H9 (cell line): ENCODE results near the gene FSTL4. TPM values are rescaled to one million over a fixed set of nuclear protein-coding genes. Genes with fewer than 3 reads are reported as not detected.

Source experiments
- DNase-seq: peaks from one replicate; pipeline ENCODE4 v3.0.0-alpha.2; 2017
- H2AFZ ChIP-seq: one replicate; pipeline ENCODE4 v1.6.1; 2013; ENCODE audit warnings: mild to moderate bottlenecking, low read length, control low read depth, moderate library complexity
- H2AK5ac ChIP-seq: 2 replicates; pipeline ENCODE4 v1.6.1; 2013; ENCODE audit warnings: low read length, control low read depth, mixed read lengths; ENCODE audit not compliant: insufficient read length
- H2BK120ac ChIP-seq: one replicate; pipeline ENCODE4 v1.6.1; 2013; ENCODE audit warnings: low read depth, mild to moderate bottlenecking, low read length, control low read depth, inconsistent platforms; ENCODE audit not compliant: poor library complexity, severe bottlenecking
- H2BK12ac ChIP-seq: 2 replicates; pipeline ENCODE4 v1.6.1; 2013; ENCODE audit warnings: low read length, control low read depth, mixed read lengths, low read depth; ENCODE audit not compliant: insufficient read length
- H2BK15ac ChIP-seq: 2 replicates; pipeline ENCODE4 v1.6.1; 2013; ENCODE audit warnings: low read depth, low read length, control low read depth
- H2BK20ac ChIP-seq: one replicate; pipeline ENCODE4 v1.6.1; 2013; ENCODE audit warnings: low read depth, mild to moderate bottlenecking, low read length, control low read depth, inconsistent platforms; ENCODE audit not compliant: poor library complexity, severe bottlenecking
- H2BK5ac ChIP-seq: 2 replicates; pipeline ENCODE4 v1.6.1; 2013; ENCODE audit warnings: low read length, control low read depth, mixed read lengths; ENCODE audit not compliant: insufficient read length
- H3K14ac ChIP-seq: 2 replicates; pipeline ENCODE4 v1.6.1; 2013; ENCODE audit warnings: low read length, control low read depth; ENCODE audit not compliant: insufficient read depth
- H3K18ac ChIP-seq: 2 replicates; pipeline ENCODE4 v1.6.1; 2013; ENCODE audit warnings: low read depth, mild to moderate bottlenecking, mixed read lengths, low read length, control low read depth; ENCODE audit not compliant: insufficient read length
- H3K23ac ChIP-seq: 2 replicates; pipeline ENCODE4 v1.6.1; 2013; ENCODE audit warnings: low read length, control low read depth, mixed read lengths, low read depth; ENCODE audit not compliant: insufficient read length
- H3K23me2 ChIP-seq: 2 replicates; pipeline ENCODE4 v1.6.1; 2013; ENCODE audit warnings: low read depth, mild to moderate bottlenecking, mixed read lengths, low read length, control low read depth; ENCODE audit not compliant: insufficient read length, poor library complexity, severe bottlenecking
- H3K27ac ChIP-seq: 2 replicates; pipeline ENCODE4 v1.5.1; 2013; ENCODE audit warnings: low read length, control low read depth, mixed read lengths, low read depth; ENCODE audit not compliant: insufficient read length
- H3K27me3 ChIP-seq: 2 replicates; pipeline ENCODE4 v1.6.1; 2013; ENCODE audit warnings: low read length, control low read depth, inconsistent platforms; ENCODE audit not compliant: insufficient read depth
- H3K4ac ChIP-seq: 2 replicates; pipeline ENCODE4 v1.6.1; 2013; ENCODE audit warnings: low read depth, mild to moderate bottlenecking, control low read depth, inconsistent platforms, low read length, moderate library complexity
- H3K4me1 ChIP-seq: 2 replicates; pipeline ENCODE4 v1.6.1; 2013; ENCODE audit warnings: low read length, control low read depth, inconsistent platforms; ENCODE audit not compliant: insufficient read depth
- H3K4me2 ChIP-seq: 2 replicates; pipeline ENCODE4 v1.6.1; 2013; ENCODE audit warnings: low read length, control low read depth, mixed read lengths; ENCODE audit not compliant: insufficient read length, insufficient read depth
- H3K56ac ChIP-seq: 2 replicates; pipeline ENCODE4 v1.6.1; 2013; ENCODE audit warnings: low read depth, mild to moderate bottlenecking, mixed read lengths, low read length, control low read depth; ENCODE audit not compliant: insufficient read length
- H3K79me1 ChIP-seq: 2 replicates; pipeline ENCODE4 v1.6.1; 2013; ENCODE audit warnings: low read depth, mild to moderate bottlenecking, moderate library complexity, low read length, control low read depth, inconsistent platforms; ENCODE audit not compliant: insufficient read depth, poor library complexity, severe bottlenecking
- H3K79me2 ChIP-seq: 2 replicates; pipeline ENCODE4 v1.6.1; 2013; ENCODE audit warnings: low read length, control low read depth, inconsistent platforms; ENCODE audit not compliant: insufficient read depth
- H3K9ac ChIP-seq: 2 replicates; pipeline ENCODE4 v1.6.1; 2013; ENCODE audit warnings: low read length, control low read depth, mixed read lengths; ENCODE audit not compliant: insufficient read length; ENCODE audit errors: extremely low read depth
- H3K9me3 ChIP-seq: one replicate; pipeline ENCODE4 v1.6.1; 2013; ENCODE audit warnings: low read depth, low read length, inconsistent platforms; ENCODE audit not compliant: control insufficient read depth
- H3T11ph ChIP-seq: one replicate; pipeline ENCODE4 v1.6.1; 2013; ENCODE audit warnings: mild to moderate bottlenecking, low read length, control low read depth, inconsistent platforms
- H4K20me1 ChIP-seq: one replicate; pipeline ENCODE4 v1.6.1; 2013; ENCODE audit not compliant: control insufficient read depth, insufficient read length, insufficient read depth
- H4K5ac ChIP-seq: 2 replicates; pipeline ENCODE4 v1.6.1; 2013; ENCODE audit warnings: low read depth, mild to moderate bottlenecking, mixed read lengths, low read length, control low read depth; ENCODE audit not compliant: insufficient read length
- H4K8ac ChIP-seq: replicated peaks from 2 replicates; pipeline ENCODE4 v1.6.1; 2013; ENCODE audit warnings: low read length, control low read depth, mixed read lengths, low read depth; ENCODE audit not compliant: insufficient read length
- H4K91ac ChIP-seq: 2 replicates; pipeline ENCODE4 v1.6.1; 2013; ENCODE audit warnings: low read depth, mild to moderate bottlenecking, moderate library complexity, mixed read lengths, low read length, control low read depth; ENCODE audit not compliant: insufficient read length
- H3K27ac Mint-ChIP-seq, 3 experiments: 2 replicates in 2 of 3; 3 replicates in 1 of 3; pipeline ENCODE4 v1.8.0; 2020 to 2021; ENCODE audit warnings: mixed read lengths in 3 of 3, mild to moderate bottlenecking in 1 of 3, moderate library complexity in 1 of 3
- H3K27me3 Mint-ChIP-seq: 2 replicates; pipeline ENCODE4 v1.8.0; 2021; ENCODE audit warnings: low read depth, mild to moderate bottlenecking, moderate library complexity, mixed read lengths
- H3K36me3 Mint-ChIP-seq, 3 experiments: 2 replicates in 2 of 3; 3 replicates in 1 of 3; pipeline ENCODE4 v1.8.0; 2020 to 2021; ENCODE audit warnings: low read depth in 3 of 3, mixed read lengths in 3 of 3; ENCODE audit not compliant: insufficient read depth in 1 of 3
- H3K4me1 Mint-ChIP-seq, 2 experiments: 2 replicates each; pipeline ENCODE4 v1.8.0; 2020; ENCODE audit warnings: mixed read lengths in 2 of 2
- H3K4me3 Mint-ChIP-seq, 2 experiments: 2 replicates in 1 of 2; 3 replicates in 1 of 2; pipeline ENCODE4 v1.8.0; 2020 to 2021; ENCODE audit warnings: mild to moderate bottlenecking in 2 of 2, mixed read lengths in 2 of 2, moderate library complexity in 1 of 2
- H3K9me3 Mint-ChIP-seq, 2 experiments: 2 replicates in 1 of 2; 3 replicates in 1 of 2; pipeline ENCODE4 v1.8.0; 2020; ENCODE audit warnings: mild to moderate bottlenecking in 2 of 2, mixed read lengths in 2 of 2, moderate library complexity in 1 of 2
- WGBS: extraction: QIAGEN DNeasy Blood & Tissue Kit; methylation state at CpG from one replicate; pipeline ENCODE4 v1.1.7; 2013; ENCODE audit warnings: missing lambda C conversion rate, low lambda C conversion rate, mixed read lengths; ENCODE audit not compliant: insufficient read length; ENCODE audit errors: extremely low coverage; 5-methylcytosine and 5-hydroxymethylcytosine counted together
- total RNA-seq: library from RNA; stranded (reverse); gene quantifications from 2 replicates; pipeline ENCODE4 v1.2.1, GENCODE V29; 2021
- TF ChIP-seq, protein P1 (sequence below): fragments of 200-600 bp; sonication (generic); conservative IDR thresholded peaks from 3 replicates; pipeline ENCODE4 v1.8.0; 2021; ENCODE audit warnings: antibody characterized with exemption, mild to moderate bottlenecking

Gene FSTL4
- total RNA-seq, 1 experiment from 2014 or later = 5.7 TPM

GRCh38 chr5:133494923-133495246 lies 117.5 kb downstream of the FSTL4 start:
- H3T11ph ChIP-seq = no peak overlapping the region
- no peak for DNase-seq
- H4K5ac ChIP-seq = no peak overlapping the region
- no peaks in the 10 kb centered on the region for H3K23me2 ChIP-seq
- no peaks in the 10 kb centered on the region for H3K79me2 ChIP-seq
- no peak overlapping the region for H4K91ac ChIP-seq
- Mint-ChIP-seq H3K27me3 (no peaks in the 10 kb centered on the region; the same call in none of the 2 replicates), H3K27ac (no peak overlapping the region), H3K4me3 (no peak overlapping the region), H3K9me3 (peaks cover 4 to 8% of the 10 kb centered on the region in 2 experiments; a peak in 4 of 5 replicates), H3K4me1 (no peaks in the 10 kb centered on the region), H3K36me3 (no peaks in the 10 kb centered on the region; a peak in 1 of 7 replicates)
- H3K23ac ChIP-seq = no peak overlapping the region
- no peak overlapping the region for H3K4ac ChIP-seq
- H3K9ac ChIP-seq = no peak overlapping the region
- no peak overlapping the region for H2AFZ ChIP-seq
- no peak overlapping the region for H3K56ac ChIP-seq
- H2BK20ac ChIP-seq = no peak overlapping the region
- H3K4me2 ChIP-seq = no peak overlapping the region
- no peak overlapping the region for H2BK12ac ChIP-seq
- H2BK5ac ChIP-seq = no peak overlapping the region
- no peak overlapping the region for H3K18ac ChIP-seq
- H3K9me3 ChIP-seq = no peaks in the 10 kb centered on the region
- H4K8ac ChIP-seq = no peak overlapping the region
- no peaks in the 10 kb centered on the region for H4K20me1 ChIP-seq
- no peak overlapping the region for H2BK120ac ChIP-seq
- no peak overlapping the region for H2AK5ac ChIP-seq
- no peak overlapping the region for H2BK15ac ChIP-seq
- H3K27me3 ChIP-seq = no peaks in the 10 kb centered on the region
- TF ChIP-seq, protein P1, sequence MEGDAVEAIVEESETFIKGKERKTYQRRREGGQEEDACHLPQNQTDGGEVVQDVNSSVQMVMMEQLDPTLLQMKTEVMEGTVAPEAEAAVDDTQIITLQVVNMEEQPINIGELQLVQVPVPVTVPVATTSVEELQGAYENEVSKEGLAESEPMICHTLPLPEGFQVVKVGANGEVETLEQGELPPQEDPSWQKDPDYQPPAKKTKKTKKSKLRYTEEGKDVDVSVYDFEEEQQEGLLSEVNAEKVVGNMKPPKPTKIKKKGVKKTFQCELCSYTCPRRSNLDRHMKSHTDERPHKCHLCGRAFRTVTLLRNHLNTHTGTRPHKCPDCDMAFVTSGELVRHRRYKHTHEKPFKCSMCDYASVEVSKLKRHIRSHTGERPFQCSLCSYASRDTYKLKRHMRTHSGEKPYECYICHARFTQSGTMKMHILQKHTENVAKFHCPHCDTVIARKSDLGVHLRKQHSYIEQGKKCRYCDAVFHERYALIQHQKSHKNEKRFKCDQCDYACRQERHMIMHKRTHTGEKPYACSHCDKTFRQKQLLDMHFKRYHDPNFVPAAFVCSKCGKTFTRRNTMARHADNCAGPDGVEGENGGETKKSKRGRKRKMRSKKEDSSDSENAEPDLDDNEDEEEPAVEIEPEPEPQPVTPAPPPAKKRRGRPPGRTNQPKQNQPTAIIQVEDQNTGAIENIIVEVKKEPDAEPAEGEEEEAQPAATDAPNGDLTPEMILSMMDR = no peak
- no peaks in the 10 kb centered on the region for H3K79me1 ChIP-seq
- H3K27ac ChIP-seq = no peak overlapping the region
- no peak overlapping the region for H3K14ac ChIP-seq
- H3K4me1 ChIP-seq = no peaks in the 10 kb centered on the region
- WGBS = no CpG with 5 or more reads among the region's 8 CpGs
